HepG2 (cell line): Measurements from ENCODE around the gene MAP3K20. TPM values are rescaled to one million over a fixed set of nuclear protein-coding genes. Genes with fewer than 3 reads are reported as not detected.
A peak's percentile ranks its signal among the peaks of the same experiment; 100 is the strongest.

ENCODE experiments used
- CBX2 ChIP-seq, 2 experiments: fragments of 200-600 bp in 1 of 2; sonication (generic); formaldehyde crosslinking in 1 of 2; IDR thresholded peaks; 2 replicates each; pipeline versions ENCODE4 v1.7.0 to v1.8.1; 2018 to 2022; ENCODE audit warnings: low read depth in 2 of 2, low read length in 1 of 2, mild to moderate bottlenecking in 1 of 2, missing genetic modification reagents in 1 of 2
- GABPB1 ChIP-seq: IDR thresholded peaks from 2 replicates; pipeline ENCODE4 v1.6.1; 2016; ENCODE audit warnings: mild to moderate bottlenecking, missing genetic modification reagents, moderate library complexity, missing compliant biosample characterization
- HDAC1 ChIP-seq: sonication (generic); formaldehyde crosslinking; IDR thresholded peaks from 2 replicates; pipeline ENCODE4 v1.5.1; 2020; ENCODE audit warnings: mild to moderate bottlenecking, missing genetic modification reagents
- MEIS2 ChIP-seq: sonication (generic); formaldehyde crosslinking; IDR thresholded peaks from 2 replicates; pipeline ENCODE4 v1.9.0; 2021; ENCODE audit warnings: mild to moderate bottlenecking, missing genetic modification reagents
- NR0B2 ChIP-seq: sonication (generic); formaldehyde crosslinking; IDR thresholded peaks from 2 replicates; pipeline ENCODE4 v1.4.0; 2020; ENCODE audit warnings: mild to moderate bottlenecking, missing genetic modification reagents
- PATZ1 ChIP-seq: sonication (generic); formaldehyde crosslinking; IDR thresholded peaks from 2 replicates; pipeline ENCODE4 v1.4.0; 2020; ENCODE audit warnings: missing genetic modification reagents
- POLR2G ChIP-seq: fragments of 200-400 bp; formaldehyde crosslinking; IDR thresholded peaks from 2 replicates; pipeline ENCODE4 v1.6.1; 2018; ENCODE audit warnings: mild to moderate bottlenecking, low read depth, low read length, moderate library complexity
- TARDBP ChIP-seq: sonication (generic); formaldehyde crosslinking; IDR thresholded peaks from 2 replicates; pipeline ENCODE4 v1.8.0; 2022; ENCODE audit warnings: mild to moderate bottlenecking, missing genetic modification reagents
- ZBTB42 ChIP-seq: sonication (generic); formaldehyde crosslinking; IDR thresholded peaks from 2 replicates; pipeline ENCODE4 v1.5.0; 2020; ENCODE audit warnings: mild to moderate bottlenecking, missing genetic modification reagents
- ZFX ChIP-seq: sonication (generic); formaldehyde crosslinking; IDR thresholded peaks from 2 replicates; pipeline ENCODE4 v1.4.0; 2020; ENCODE audit warnings: mild to moderate bottlenecking, low read depth, missing genetic modification reagents, moderate library complexity
- ZNF160 ChIP-seq: sonication (generic); formaldehyde crosslinking; IDR thresholded peaks from 2 replicates; pipeline ENCODE4 v1.8.0; 2022; ENCODE audit warnings: mild to moderate bottlenecking, inconsistent platforms, missing genetic modification reagents
- ZNF256 ChIP-seq: sonication (generic); formaldehyde crosslinking; conservative IDR thresholded peaks from 2 replicates; pipeline ENCODE4 v1.4.0; 2020; ENCODE audit warnings: missing genetic modification reagents
- ZNF503 ChIP-seq: sonication (generic); formaldehyde crosslinking; IDR thresholded peaks from 2 replicates; pipeline ENCODE4 v1.4.0; 2020; ENCODE audit warnings: missing genetic modification reagents
- ZNF768 ChIP-seq: sonication (generic); formaldehyde crosslinking; IDR thresholded peaks from 2 replicates; pipeline ENCODE4 v1.4.0; 2020; ENCODE audit warnings: missing genetic modification reagents
- ZNF773 ChIP-seq: sonication (generic); formaldehyde crosslinking; IDR thresholded peaks from 2 replicates; pipeline ENCODE4 v1.4.0; 2020; ENCODE audit warnings: missing genetic modification reagents, borderline replicate concordance
- ZSCAN21 ChIP-seq: sonication (generic); formaldehyde crosslinking; IDR thresholded peaks from 2 replicates; pipeline ENCODE4 v1.8.0; 2022; ENCODE audit warnings: mild to moderate bottlenecking, missing genetic modification reagents, moderate library complexity, borderline replicate concordance
- polyA plus RNA-seq, 8 experiments: library from polyadenylated mRNA; depleted of rRNA in 3 of 8; stranded (reverse) in 7 of 8; unstranded in 1 of 8; fragments of >200 nt; fragmentation: Illumina TruSeq in 4 of 8; extraction: Trizol in 4 of 8; gene quantifications; 2 replicates each; pipeline versions ENCODE4 v1.2.1 to v1.2.3, GENCODE V29; 2011 to 2016; ENCODE audit warnings: low read depth in 4 of 8, missing spikeins in 1 of 8, mixed read lengths in 1 of 8; ENCODE audit not compliant: insufficient read depth in 1 of 8
- total RNA-seq, 5 experiments: library from RNA; depleted of rRNA; stranded (reverse); fragments of >200 nt; fragmentation: Illumina TruSeq; extraction: Trizol; gene quantifications; 2 replicates each; pipeline ENCODE4 v1.2.3, GENCODE V29; 2016; ENCODE audit warnings: low read depth in 1 of 5
- TF ChIP-seq, protein P1 (sequence below): sonication (generic); formaldehyde crosslinking; IDR thresholded peaks from 2 replicates; pipeline ENCODE4 v1.8.1; 2023; ENCODE audit warnings: mild to moderate bottlenecking, moderate library complexity, missing genetic modification reagents
- TF ChIP-seq, protein P2 (sequence below): sonication (generic); formaldehyde crosslinking; IDR thresholded peaks from 2 replicates; pipeline ENCODE4 v1.5.0; 2020; ENCODE audit warnings: missing genetic modification reagents, mild to moderate bottlenecking, borderline replicate concordance
- TF ChIP-seq, protein P3 (sequence below): sonication (generic); formaldehyde crosslinking; IDR thresholded peaks from 2 replicates; pipeline ENCODE4 v1.5.1; 2020; ENCODE audit warnings: missing genetic modification reagents, mild to moderate bottlenecking, borderline replicate concordance
- TF ChIP-seq, protein P4 (sequence below): IDR thresholded peaks from 2 replicates; pipeline ENCODE4 v1.6.1; 2016

The MAP3K20 gene
- total and polyA plus RNA-seq, 2 of the 13 experiments (the other 11 are each of a cell fraction or from before 2014, with no cell fraction given) = 5.2 to 13.5 TPM

DNA sequence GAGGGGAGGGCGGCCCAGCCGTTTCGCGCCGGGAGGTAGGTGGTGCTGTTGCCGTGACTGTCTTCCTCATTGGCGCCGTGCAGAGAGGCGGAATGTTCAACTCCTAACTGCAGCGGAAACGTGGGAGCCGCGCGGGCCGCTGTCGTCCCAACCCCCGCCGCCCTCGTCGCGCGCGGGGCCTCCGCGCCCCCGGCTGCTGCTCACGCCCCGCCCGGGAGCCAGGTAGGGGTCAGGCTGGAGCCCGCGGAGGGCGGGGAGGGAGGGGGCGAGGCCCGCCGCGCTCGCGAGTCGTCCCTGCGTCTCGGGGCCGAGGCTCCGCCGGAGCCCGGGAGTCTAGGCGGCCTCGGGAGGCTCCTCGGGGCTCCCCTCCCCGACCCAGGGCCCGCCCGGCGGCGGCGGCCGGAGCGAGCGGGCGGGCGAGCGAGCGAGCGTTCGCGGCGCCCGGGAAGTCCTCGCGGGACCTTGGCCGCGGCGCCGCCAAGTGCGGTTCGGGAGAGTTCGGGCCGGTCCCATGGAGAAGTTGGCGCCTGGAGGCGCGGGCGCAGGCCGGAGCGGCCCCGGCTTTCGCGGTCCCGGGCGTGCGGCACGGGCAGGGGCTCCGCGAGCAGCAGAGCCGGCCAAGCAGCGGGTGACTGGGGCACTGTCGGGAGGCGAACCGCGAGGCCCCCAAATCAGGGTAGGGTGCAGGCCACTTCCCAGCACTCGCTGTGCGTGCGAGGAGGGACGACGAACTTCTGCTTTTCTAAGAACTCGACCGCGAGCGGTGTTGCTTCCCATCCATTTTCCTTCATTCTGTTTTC is at the start of gene MAP3K20 (continued):
- TF ChIP-seq ZNF160 (CRISPR knock-in tag) (no peak), ZNF503 (peak; percentile 32; the same call in 1 of the 2 replicates), ZSCAN21 (CRISPR knock-in tag) (peak; percentile 81; the same call in 1 of the 2 replicates), CBX2 (IDR thresholded peaks at IDR 0.05; ENCODE audit: low read depth, low read length) (no peak), CBX2 (CRISPR knock-in tag; IDR thresholded peaks at IDR 0.05; ENCODE audit: low read depth) (no peak), MEIS2 (peak; percentile 35; the same call in 1 of the 2 replicates), ZNF773 (CRISPR knock-in tag) (peak; percentile 53; the same call in 1 of the 2 replicates), GABPB1 (peak; percentile 47), ZNF768 (CRISPR knock-in tag) (0 out of 2 replicates have a peak, but pooled peaks have one; percentile 37), POLR2G (peak; percentile 64), TARDBP (CRISPR knock-in tag) (no peak), ZBTB42 (0 out of 2 replicates have a peak, but pooled peaks have one; percentile 72), ZNF256 (CRISPR knock-in tag) (no peak), NR0B2 (CRISPR knock-in tag) (peak; percentile 26; the same call in 1 of the 2 replicates), HDAC1 (CRISPR knock-in tag) (no peak), ZFX (CRISPR knock-in tag) (peak; percentile 75), PATZ1 (peak; percentile 64)
- TF ChIP-seq, protein P1, sequence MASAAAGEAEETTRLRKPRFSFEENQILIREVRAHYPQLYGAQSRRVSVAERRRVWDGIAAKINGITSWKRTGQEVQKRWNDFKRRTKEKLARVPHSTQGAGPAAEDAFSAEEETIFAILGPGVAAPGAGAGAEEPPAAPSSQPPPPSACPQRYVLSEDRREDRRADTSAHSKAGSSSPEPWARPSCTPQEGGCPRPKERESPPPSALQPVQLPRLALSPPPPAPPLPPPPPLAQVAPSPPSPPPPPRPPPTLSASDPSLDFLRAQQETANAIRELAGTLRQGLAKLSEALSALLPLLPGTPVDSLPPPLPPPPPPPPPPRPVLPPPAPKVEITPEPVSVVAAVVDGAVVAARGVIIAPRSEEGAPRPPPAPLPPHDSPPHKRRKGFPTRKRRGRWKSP = peak; percentile 55; the same call in 1 of the 2 replicates
- TF ChIP-seq, protein P2, sequence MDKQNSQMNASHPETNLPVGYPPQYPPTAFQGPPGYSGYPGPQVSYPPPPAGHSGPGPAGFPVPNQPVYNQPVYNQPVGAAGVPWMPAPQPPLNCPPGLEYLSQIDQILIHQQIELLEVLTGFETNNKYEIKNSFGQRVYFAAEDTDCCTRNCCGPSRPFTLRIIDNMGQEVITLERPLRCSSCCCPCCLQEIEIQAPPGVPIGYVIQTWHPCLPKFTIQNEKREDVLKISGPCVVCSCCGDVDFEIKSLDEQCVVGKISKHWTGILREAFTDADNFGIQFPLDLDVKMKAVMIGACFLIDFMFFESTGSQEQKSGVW = peak; percentile 39; the same call in 1 of the 2 replicates
- TF ChIP-seq, protein P3, sequence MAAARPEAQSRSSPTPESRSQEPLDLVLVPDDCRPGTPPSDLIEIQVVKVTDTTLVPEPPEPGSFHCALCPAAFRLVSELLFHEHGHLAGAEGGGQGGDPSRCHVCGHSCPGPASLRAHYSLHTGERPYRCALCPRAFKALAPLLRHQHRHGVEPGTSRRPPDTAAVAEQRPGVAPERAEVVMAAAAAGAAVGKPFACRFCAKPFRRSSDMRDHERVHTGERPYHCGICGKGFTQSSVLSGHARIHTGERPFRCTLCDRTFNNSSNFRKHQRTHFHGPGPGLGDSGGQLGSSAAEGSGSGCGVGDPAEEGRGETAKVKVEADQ (CRISPR knock-in tag) = peak; percentile 43; the same call in 1 of the 2 replicates
- TF ChIP-seq, protein P4, sequence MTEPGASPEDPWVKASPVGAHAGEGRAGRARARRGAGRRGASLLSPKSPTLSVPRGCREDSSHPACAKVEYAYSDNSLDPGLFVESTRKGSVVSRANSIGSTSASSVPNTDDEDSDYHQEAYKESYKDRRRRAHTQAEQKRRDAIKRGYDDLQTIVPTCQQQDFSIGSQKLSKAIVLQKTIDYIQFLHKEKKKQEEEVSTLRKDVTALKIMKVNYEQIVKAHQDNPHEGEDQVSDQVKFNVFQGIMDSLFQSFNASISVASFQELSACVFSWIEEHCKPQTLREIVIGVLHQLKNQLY = no peak
